Transverse colon (tissue), 4 donors: ENCODE measurements around the gene SDR42E1.

ENCODE experiments used
- CTCF ChIP-seq, 5 experiments: fragments of 200-600 bp in 3 of 5; fragments of 450-650 bp in 2 of 5; sonication (generic) in 3 of 5; IDR thresholded peaks; 1 replicate in 2 of 5; 2 replicates in 3 of 5; pipeline ENCODE4 v1.5.1; 2016 to 2017; ENCODE audit warnings: antibody characterized with exemption in 5 of 5, inconsistent platforms in 3 of 5, mild to moderate bottlenecking in 2 of 5, moderate library complexity in 1 of 5
- EP300 ChIP-seq: sonication (generic); formaldehyde crosslinking; IDR thresholded peaks from one replicate; pipeline ENCODE4 v1.6.1; 2017; ENCODE audit warnings: antibody characterized with exemption, low read depth
- POLR2A ChIP-seq: fragments of 450-650 bp; IDR thresholded peaks from one replicate; pipeline ENCODE4 v1.6.1; 2016; ENCODE audit warnings: antibody characterized with exemption, mild to moderate bottlenecking, moderate library complexity
- POLR2AphosphoS5 ChIP-seq, 3 donors: sonication (generic); formaldehyde crosslinking; IDR thresholded peaks; one replicate each; pipeline ENCODE4 v1.6.1; 2016; ENCODE audit warnings: antibody characterized with exemption in 3 of 3

DNA sequence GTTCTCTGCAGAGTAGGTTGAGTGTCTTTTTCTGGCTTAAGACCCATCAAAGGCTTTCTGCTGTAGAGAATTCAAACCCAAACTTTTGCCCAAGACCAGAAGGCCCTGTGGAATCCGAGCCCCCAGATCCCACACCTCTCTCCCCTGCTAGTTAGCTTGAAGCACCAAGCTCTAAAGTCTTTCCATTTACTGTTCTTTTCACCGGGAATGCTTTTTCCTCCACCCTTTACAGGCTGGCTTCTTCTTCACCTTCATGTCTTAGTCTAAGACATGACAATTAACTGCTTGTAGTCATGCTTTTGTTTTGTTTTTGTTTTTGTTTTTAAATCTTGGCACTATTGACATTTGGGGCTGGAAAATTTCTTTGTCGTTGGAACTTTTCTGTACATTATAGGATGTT, 39.2 kb upstream of the SDR42E1 start:
- TF ChIP-seq CTCF (IDR thresholded peaks at IDR 0.05) = no peak
- no peak for TF ChIP-seq EP300
- no peak for TF ChIP-seq POLR2A
- no peak for TF ChIP-seq POLR2AphosphoS5 (IDR thresholded peaks at IDR 0.05)
